Sigmoid colon (tissue), 4 donors: ENCODE data around the gene EMILIN1.

Experiments
- CTCF ChIP-seq, 4 experiments: fragments of 450-650 bp in 3 of 4; fragments of 200-600 bp in 1 of 4; IDR thresholded peaks; one replicate each; pipeline ENCODE4 v1.5.1; 2016 to 2019; ENCODE audit warnings: antibody characterized with exemption in 4 of 4, mild to moderate bottlenecking in 3 of 4, moderate library complexity in 2 of 4
- POLR2AphosphoS5 ChIP-seq, 4 donors: sonication (generic); formaldehyde crosslinking; IDR thresholded peaks; one replicate each; pipeline ENCODE4 v1.6.1; 2017; ENCODE audit warnings: antibody characterized with exemption in 4 of 4

DNA sequence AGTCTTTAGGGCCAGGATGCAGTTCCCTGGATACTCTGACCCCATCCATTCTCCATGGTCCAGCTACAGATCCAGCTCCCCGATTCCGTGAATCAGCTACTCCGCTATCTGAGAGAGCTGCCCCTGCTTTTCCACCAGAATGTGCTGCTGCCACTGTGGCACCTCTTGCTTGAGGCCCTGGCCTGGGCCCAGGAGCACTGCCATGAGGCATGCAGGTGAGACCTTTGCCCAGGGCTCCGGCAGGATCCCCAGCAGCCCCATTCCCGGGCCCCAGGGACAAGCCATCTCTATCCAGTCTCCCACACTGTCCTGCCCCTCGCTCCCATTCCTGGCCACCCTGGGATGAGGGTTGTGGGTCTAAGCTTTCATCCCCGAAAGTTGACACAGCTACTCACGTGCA, 38.1 kb upstream of the EMILIN1 start:
- TF ChIP-seq CTCF (IDR thresholded peaks at IDR 0.05), result no peak
- TF ChIP-seq POLR2AphosphoS5 (IDR thresholded peaks at IDR 0.05), result no peak
